Gastroesophageal sphincter (tissue), 4 donors: ENCODE data around the gene KRTAP20-4. TPM values are rescaled to one million over a fixed set of nuclear protein-coding genes. Genes with fewer than 3 reads are reported as not detected.

ENCODE experiments used
- ATAC-seq: fragments of 150-250 bp; one replicate; pipeline ENCODE4 v1.9.1; 2016; ENCODE audit warnings: mild to moderate bottlenecking, moderate library complexity
- H3K27ac ChIP-seq, 4 donors: fragments of 200-600 bp; sonication (generic) in 3 of 4; 1 replicate in 3 of 4; 2 replicates in 1 of 4; pipeline ENCODE4 v1.5.1; 2016 to 2019
- H3K27me3 ChIP-seq: fragments of 200-600 bp; sonication (generic); one replicate; pipeline ENCODE4 v1.5.1; 2019
- H3K36me3 ChIP-seq, 2 donors: fragments of 200-600 bp; sonication (generic); one replicate each; pipeline ENCODE4 v1.5.1; 2019; ENCODE audit warnings: control low read depth in 1 of 2
- H3K4me1 ChIP-seq, 3 donors: fragments of 200-600 bp; sonication (generic); 1 replicate in 2 of 3; 2 replicates in 1 of 3; pipeline ENCODE4 v1.5.1; 2016 to 2019; ENCODE audit warnings: control low read depth in 2 of 3
- H3K4me3 ChIP-seq, 2 donors: fragments of 200-600 bp; sonication (generic); one replicate each; pipeline ENCODE4 v1.5.1; 2019; ENCODE audit warnings: mild to moderate bottlenecking in 1 of 2, moderate library complexity in 1 of 2
- H3K9me3 ChIP-seq, 3 donors: fragments of 200-600 bp; sonication (generic); one replicate each; pipeline ENCODE4 v1.5.1; 2017 to 2019; ENCODE audit warnings: control low read depth in 2 of 3
- CTCF ChIP-seq, 4 experiments: fragments of 200-600 bp in 2 of 4; fragments of 450-650 bp in 2 of 4; sonication (generic) in 1 of 4; IDR thresholded peaks; one replicate each; pipeline ENCODE4 v1.5.1; 2017 to 2019; ENCODE audit warnings: antibody characterized with exemption in 4 of 4, mild to moderate bottlenecking in 2 of 4, moderate library complexity in 2 of 4
- EP300 ChIP-seq: sonication (generic); formaldehyde crosslinking; IDR thresholded peaks from one replicate; pipeline ENCODE4 v1.6.1; 2017; ENCODE audit warnings: antibody characterized with exemption, mild to moderate bottlenecking
- POLR2A ChIP-seq, 2 donors: fragments of 450-650 bp; IDR thresholded peaks; one replicate each; pipeline ENCODE4 v1.6.1; 2017; ENCODE audit warnings: antibody characterized with exemption in 2 of 2, mild to moderate bottlenecking in 2 of 2, moderate library complexity in 1 of 2
- POLR2AphosphoS5 ChIP-seq: sonication (generic); formaldehyde crosslinking; IDR thresholded peaks from one replicate; pipeline ENCODE4 v1.6.1; 2017; ENCODE audit warnings: antibody characterized with exemption
- WGBS, 2 donors: methylation state at CpG; one replicate each; pipeline ENCODE4 v1.1.5; 2018; ENCODE audit warnings: low coverage in 1 of 2; 5-methylcytosine and 5-hydroxymethylcytosine counted together
- total RNA-seq, 4 donors: library from RNA; depleted of rRNA; stranded (reverse); fragments of >200 nt; gene quantifications; one replicate each; pipeline ENCODE4 v1.1.0, GENCODE V29; 2016

KRTAP20-4 gene
- not detected for total RNA-seq

GRCh38 chr21:30620522-30620921, at the start of gene KRTAP20-4:
KRTAP20-4 (plus strand) TSS chr21:30620627.
- whole genome bisulfite sequencing, 2 donors: 84 to 90% methylated on average over 3 of the region's 3 CpGs
- H3K4me1 ChIP-seq: no peaks in the 10 kb centered on the region
- TF ChIP-seq POLR2A (IDR thresholded peaks at IDR 0.05) (no peak), POLR2AphosphoS5 (no peak), EP300 (no peak), CTCF (IDR thresholded peaks at IDR 0.05) (no peak)
- H3K27ac ChIP-seq: no peak within 1 kb of the TSS
- no peak for ATAC-seq
- no peaks in the 10 kb centered on the region for H3K27me3 ChIP-seq
- no peaks in the 10 kb centered on the region for H3K36me3 ChIP-seq
- H3K9me3 ChIP-seq: no peaks in the 10 kb centered on the region
- no peak within 1 kb of the TSS for H3K4me3 ChIP-seq

- no peak for ATAC-seq
These were observed 42.7 kb upstream of the KRTAP20-4 start for GRCh38 chr21:30577766-30578165.

GRCh38 chr21:30579346-30579745, 41.1 kb upstream of the KRTAP20-4 start:
- ATAC-seq: no peak
- Histone ChIP-seq H3K9me3 (no peaks in the 10 kb centered on the region), H3K4me1 (no peaks in the 10 kb centered on the region), H3K27me3 (no peaks in the 10 kb centered on the region), H3K4me3 (no peak overlapping the region), H3K27ac (no peak overlapping the region), H3K36me3 (no peaks in the 10 kb centered on the region)
- WGBS, 2 donors: 15 to 33% methylated on average over 1 of the region's 1 CpG
- no peak for TF ChIP-seq EP300
- no peak for TF ChIP-seq CTCF (IDR thresholded peaks at IDR 0.05)
- no peak for TF ChIP-seq POLR2AphosphoS5
- TF ChIP-seq POLR2A (IDR thresholded peaks at IDR 0.05): no peak

More at GRCh38 chr21:30577766-30578165, 42.7 kb upstream of the KRTAP20-4 start:
- Histone ChIP-seq H3K27ac (no peak overlapping the region), H3K9me3 (no peaks in the 10 kb centered on the region), H3K4me3 (no peak overlapping the region), H3K27me3 (no peaks in the 10 kb centered on the region), H3K4me1 (no peaks in the 10 kb centered on the region), H3K36me3 (no peaks in the 10 kb centered on the region)
- TF ChIP-seq CTCF (IDR thresholded peaks at IDR 0.05) (no peak), EP300 (no peak), POLR2AphosphoS5 (no peak), POLR2A (IDR thresholded peaks at IDR 0.05) (no peak)

GRCh38 chr21:30580132-30580531, 40.3 kb upstream of the KRTAP20-4 start:
- Histone ChIP-seq H3K27me3 (no peaks in the 10 kb centered on the region), H3K27ac (no peak overlapping the region), H3K9me3 (no peaks in the 10 kb centered on the region), H3K36me3 (no peaks in the 10 kb centered on the region), H3K4me1 (no peaks in the 10 kb centered on the region), H3K4me3 (no peak overlapping the region)
- TF ChIP-seq EP300 (no peak), POLR2AphosphoS5 (no peak), CTCF (IDR thresholded peaks at IDR 0.05) (no peak), POLR2A (IDR thresholded peaks at IDR 0.05) (no peak)
- no peak for ATAC-seq
- WGBS, 2 donors: 50 to 71% methylated on average over 3 of the region's 3 CpGs

- 71 to 83% methylated on average over 1 of the region's 1 CpG for WGBS, 2 donors
- Histone ChIP-seq H3K36me3 (no peaks in the 10 kb centered on the region), H3K4me3 (no peak overlapping the region), H3K9me3 (no peaks in the 10 kb centered on the region), H3K4me1 (no peaks in the 10 kb centered on the region), H3K27me3 (no peaks in the 10 kb centered on the region), H3K27ac (no peak overlapping the region)
- TF ChIP-seq EP300 (no peak), POLR2A (IDR thresholded peaks at IDR 0.05) (no peak), POLR2AphosphoS5 (no peak), CTCF (IDR thresholded peaks at IDR 0.05) (no peak)
- ATAC-seq: no peak
These were observed 37.6 kb upstream of the KRTAP20-4 start for GRCh38 chr21:30582870-30583269.
